NCI-H748 (cell line): ENCODE results near the gene BCL2L14.

Experiments used
- DNase-seq: peaks from one replicate; lab custom pipeline; 2025; ENCODE audit not compliant: unreplicated experiment; lab: John Stamatoyannopoulos, UW

BCL2L14 gene

DNA sequence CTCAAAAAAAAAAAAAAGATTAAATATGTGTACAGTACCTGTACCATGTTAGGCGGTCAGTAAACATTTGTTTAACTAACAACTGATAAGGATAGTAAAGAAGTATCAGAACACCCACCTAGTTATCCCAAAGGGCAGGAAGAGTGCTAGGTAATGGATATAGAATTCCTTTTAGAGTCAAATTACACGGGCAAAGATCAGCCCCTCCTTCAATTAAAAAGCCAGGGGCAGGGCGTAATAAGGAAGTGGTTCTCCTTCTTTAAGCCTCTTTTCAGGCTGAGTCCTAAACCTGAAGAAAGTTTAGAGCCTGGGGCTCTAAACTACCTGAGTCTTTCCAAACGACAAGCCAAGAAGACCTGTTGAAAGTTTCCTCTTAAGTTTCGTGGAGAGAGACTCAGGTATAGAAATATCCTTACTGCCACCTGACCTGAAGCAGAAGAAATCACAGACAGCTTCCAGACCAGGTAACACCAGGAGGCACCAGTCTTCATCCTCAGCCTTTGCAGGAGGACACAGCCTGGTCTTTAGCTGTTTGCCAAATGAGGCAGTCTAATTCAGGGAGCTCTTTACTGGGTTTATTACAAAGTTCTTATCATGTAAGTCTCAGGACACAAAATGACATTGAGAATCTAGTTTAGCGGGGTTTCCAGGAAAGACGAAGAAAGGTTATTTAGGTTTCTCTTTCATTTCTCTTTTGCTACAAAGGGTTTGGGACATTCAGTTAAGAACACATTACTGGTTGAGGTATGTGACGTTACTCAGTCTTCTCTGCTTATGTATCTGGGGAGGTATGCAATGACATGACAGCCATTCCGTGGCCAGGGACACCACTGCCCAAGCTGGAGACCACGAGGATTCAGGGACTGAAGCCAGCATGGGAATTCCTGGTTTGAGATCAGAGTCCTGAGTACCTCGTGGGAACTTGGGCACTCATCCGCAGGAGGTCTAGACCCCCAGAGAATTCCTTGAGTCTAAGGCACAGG, at the start of gene BCL2L14:
TSS of gene BCL2L14 (plus strand) at position 266 of the 983 bp plus-strand sequence. CDS start 8,367 bp downstream, outside the sequence.
- no peak for DNase-seq

GRCh38 chr12:12022306-12022936, 48.3 kb upstream of the BCL2L14 start:
- DNase-seq = no peak

DNA sequence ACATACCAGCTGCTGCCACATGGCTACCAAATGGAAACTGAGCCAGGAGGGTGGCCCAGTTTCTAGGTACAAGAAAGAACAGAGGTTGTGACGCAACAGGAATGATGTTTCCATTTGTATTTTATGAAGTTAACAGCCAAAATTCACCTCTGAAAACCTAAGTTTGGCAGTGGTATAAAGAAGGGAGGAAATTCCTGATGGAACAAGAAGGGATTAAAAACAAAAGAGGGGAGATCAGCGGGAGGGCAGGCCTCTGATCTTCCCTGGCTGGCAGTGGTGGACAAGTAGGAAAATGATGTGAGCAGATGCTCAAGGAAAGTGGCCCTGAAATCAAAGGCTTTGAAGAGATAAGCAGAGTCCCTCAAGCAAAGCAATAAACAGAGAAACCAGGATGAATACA, 47.3 kb upstream of the BCL2L14 start:
- DNase-seq = no peak

- no peak for DNase-seq
Observed at GRCh38 chr12:12024911-12025682, 45.6 kb upstream of the BCL2L14 start.

GRCh38 chr12:12025799-12026386, 44.8 kb upstream of the BCL2L14 start:
- DNase-seq = peak; percentile 56

DNA sequence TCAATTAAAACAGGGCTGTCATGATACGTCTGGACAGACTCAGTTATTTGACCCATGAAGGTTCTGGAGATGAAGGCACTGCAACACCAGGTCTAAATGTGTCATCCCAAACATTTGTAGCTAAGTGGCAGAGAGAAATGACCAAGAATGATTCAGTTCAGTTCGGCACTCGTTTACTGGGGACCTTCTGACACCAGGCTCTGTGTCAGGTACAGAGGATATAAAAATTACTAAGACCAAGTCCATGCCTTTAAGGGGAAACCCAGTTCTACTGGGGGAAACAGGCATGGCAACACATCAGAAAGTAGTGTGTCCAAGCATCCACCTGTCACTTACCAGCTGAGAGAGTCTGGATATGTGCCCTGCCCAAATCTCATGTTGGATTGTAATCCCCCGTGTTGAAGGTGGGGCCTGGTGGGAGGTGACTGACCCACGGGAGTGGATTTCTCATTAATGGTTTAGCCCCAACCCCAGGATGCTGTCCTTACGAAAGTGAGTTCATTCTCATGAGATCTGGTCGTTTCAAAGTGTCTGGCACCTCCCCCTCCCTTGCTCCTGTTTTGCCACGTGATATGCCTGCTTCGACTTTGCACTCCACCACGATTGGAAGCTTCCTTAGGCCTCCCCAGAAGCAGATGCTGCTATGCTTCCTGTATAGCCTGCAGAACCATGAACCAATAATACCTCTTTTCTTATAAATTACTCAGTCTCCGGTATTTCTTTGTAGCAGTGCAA, 41.9 kb upstream of the BCL2L14 start:
- no peak for DNase-seq

- no peak for DNase-seq
Observed at GRCh38 chr12:12029653-12030052, 41.1 kb upstream of the BCL2L14 start.

- DNase-seq = no peak
Observed at GRCh38 chr12:12032260-12032791, 38.4 kb upstream of the BCL2L14 start.

- peak; percentile 83 for DNase-seq
Observed at GRCh38 chr12:12032851-12033797, 37.6 kb upstream of the BCL2L14 start.

DNA sequence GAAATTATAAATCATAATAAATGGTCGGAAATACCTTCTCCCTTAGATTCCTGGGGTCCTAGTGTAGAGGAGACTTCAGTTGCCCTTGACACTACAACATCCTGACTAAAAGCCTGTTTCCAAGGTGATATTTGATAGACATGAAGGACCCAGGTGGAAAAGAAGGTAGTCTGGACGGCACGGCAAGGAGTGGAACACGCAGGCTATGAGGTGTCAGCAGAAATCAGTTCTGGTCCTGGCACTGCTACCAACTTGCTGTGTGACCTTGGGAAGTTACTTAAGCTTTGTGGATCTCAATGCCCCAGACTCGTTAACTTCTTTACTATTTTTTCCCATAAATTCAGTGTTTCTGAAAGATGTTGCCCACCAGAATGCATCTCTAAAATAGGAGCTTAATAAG, 36.9 kb upstream of the BCL2L14 start:
- DNase-seq = no peak

DNA sequence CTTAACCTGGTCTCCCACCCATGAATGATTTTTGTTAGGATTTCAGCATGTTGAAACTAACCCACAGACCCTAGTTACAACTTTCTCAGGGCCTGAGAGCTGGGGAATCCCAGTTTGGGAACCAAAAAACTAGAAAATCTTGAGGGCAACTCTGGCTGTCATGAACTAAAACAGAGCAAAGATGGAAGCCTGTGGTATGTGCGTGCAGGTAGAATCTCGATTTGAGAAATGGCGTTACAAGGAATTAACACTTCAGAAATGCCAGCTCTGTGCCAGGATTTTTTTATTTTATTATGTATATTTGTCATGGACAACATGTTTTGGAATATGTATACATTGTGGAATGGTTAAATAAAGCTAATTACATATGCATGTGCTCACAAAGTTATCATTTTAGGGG, 36.4 kb upstream of the BCL2L14 start:
- DNase-seq = no peak

GRCh38 chr12:12035229-12035628, 35.5 kb upstream of the BCL2L14 start:
- DNase-seq = no peak

DNA sequence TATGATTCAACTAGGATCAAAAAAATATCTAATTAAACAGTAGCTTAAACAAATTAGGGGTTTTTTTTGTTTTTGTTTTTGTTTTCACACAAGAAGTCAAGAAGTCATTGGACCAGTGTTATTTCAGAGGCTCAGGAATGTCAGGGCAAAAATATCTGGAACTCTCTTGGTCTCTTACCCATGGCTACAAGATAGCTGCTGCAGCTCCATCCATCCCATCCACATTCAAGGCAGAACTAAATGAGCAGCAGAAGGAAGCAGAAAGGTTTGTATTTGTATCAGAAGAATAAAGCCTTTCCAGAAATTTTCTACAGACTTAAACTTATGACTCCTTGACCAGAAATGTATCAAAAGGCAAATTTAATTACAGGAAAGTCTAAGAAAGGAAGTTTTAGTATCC, 33.8 kb upstream of the BCL2L14 start:
- DNase-seq = no peak

DNA sequence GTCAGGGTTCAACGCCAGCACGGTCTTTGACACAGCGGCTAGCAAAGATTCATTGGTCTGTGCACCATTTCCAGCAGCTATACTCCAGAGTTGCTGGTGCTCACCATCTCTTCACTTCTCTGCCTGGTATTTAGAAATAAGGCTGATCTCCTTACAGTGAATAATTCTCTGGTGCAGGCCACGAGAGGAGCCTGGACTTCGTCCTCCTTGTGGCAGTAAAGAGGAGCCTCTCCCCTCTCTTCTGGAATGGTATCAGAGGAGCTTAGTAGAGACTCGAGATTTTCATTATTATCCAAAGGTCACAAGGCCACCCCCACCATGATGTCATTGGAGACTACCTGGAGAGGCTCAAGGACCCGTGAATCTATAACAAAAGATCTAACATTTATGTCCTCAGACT, 30.8 kb upstream of the BCL2L14 start:
- no peak for DNase-seq

- no peak for DNase-seq
Observed at GRCh38 chr12:12046401-12046800, 24.3 kb upstream of the BCL2L14 start.

- no peak for DNase-seq
Observed at GRCh38 chr12:12047682-12048081, 23.1 kb upstream of the BCL2L14 start.

- DNase-seq = no peak
Observed at GRCh38 chr12:12048266-12048665, 22.5 kb upstream of the BCL2L14 start.

- DNase-seq = no peak
Observed at GRCh38 chr12:12048714-12049113, 22.0 kb upstream of the BCL2L14 start.

- no peak for DNase-seq
Observed at GRCh38 chr12:12051668-12052067, 19.1 kb upstream of the BCL2L14 start.
